Measurements from ENCODE around the gene PDS5A.
"Not testable (repeated sequence)": the region's sequence is repeated elsewhere in the genome, so short reads cannot be mapped to it uniquely, and the experiment has no call there.

Gene PDS5A

DNA sequence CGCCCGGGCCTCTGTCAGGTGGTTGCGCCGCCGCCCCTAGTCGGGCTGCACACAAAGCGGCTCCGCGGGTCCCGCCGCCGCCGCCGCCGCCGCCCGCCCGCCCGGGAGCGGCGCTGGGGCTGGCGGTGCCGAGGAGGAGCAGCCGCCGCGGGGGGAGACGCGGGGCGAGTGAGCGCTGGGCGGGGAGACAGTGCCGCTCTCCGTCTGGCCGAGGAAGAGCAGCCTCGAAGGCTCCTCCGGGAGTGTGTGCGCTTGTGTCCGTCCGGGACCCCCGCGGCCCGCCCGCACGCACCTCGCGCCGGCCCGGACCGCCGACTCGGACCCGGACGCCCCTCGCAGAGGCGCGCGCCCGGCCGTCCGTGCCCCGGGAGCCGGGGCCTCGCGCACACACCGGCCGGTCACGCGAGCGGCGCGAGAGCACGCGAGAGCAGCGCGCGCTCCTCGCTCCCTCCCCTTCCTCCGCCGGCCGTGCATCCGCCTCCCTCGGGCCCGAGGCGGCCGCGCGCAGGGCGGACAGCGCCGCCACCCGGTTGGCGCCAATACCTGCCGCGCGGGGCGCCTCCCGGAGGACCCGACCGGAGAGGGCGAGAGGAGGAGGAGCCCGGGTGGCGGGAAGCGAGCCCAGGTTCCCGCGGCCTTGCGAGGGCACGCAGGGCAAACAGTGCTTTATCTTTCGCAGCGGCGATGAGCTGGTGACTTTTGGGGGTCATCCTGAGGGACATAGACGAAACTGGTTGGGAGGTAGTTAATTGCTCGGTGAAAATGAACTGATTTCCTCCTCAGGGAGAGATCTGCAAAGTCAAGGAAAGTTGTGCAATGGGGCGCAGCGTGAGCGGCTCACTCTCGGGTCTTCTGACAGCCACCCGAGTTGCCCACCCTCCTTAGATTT, at the start of gene PDS5A:
TSS of gene PDS5A (minus strand) at position 423 of the 889 bp plus-strand sequence. CDS start 1,334 bp downstream, outside the sequence.
- peak; percentile 60 to 72 for DNase-seq

DNA sequence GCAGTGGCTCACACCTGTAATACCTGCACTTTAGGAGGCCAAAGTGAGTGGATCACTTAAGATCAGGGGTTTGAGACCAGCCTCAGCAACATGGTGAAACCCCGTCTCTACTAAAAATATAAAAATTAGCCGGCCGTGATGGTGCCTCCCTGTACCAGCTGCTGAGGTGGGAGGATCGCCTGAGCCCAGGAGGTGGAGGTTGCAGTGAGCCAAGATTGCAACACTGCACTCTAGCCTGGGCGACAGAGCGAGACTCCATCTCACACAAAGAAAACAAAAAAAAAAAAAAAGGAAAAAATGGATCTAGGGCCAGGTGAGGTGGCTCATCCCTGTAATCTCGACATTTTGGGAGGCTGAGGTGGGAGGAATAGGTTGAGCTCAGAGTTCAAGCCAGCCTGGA, 46.3 kb upstream of the PDS5A start:
- DNase-seq, result not testable (repeated sequence)

GRCh38 chr4:40021116-40021515, 43.4 kb upstream of the PDS5A start:
- DNase-seq, result not testable (repeated sequence)

GRCh38 chr4:40020221-40020620, 42.5 kb upstream of the PDS5A start:
- DNase-seq, result no peak

DNA sequence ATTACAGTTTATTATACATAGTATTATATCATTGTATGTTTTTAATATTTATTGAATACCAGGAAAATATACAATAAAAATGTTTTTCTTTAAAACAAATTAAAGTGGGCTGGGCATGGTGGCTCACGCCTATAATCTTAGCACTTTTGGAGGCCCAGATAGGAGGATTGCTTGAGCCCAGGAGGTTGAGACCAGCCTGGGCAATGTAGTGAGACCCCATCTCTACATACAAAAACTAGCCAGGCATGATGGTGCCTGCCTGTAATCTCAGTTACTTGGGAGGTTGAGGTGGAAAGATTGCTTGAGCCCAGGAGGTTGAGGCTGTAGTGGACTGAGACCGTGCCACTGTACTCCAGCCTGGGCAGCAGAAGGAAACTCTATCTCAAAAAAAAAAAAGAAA, 38.3 kb upstream of the PDS5A start:
- DNase-seq, result no peak

GRCh38 chr4:40003986-40004385, 26.3 kb upstream of the PDS5A start:
- no peak for DNase-seq

DNA sequence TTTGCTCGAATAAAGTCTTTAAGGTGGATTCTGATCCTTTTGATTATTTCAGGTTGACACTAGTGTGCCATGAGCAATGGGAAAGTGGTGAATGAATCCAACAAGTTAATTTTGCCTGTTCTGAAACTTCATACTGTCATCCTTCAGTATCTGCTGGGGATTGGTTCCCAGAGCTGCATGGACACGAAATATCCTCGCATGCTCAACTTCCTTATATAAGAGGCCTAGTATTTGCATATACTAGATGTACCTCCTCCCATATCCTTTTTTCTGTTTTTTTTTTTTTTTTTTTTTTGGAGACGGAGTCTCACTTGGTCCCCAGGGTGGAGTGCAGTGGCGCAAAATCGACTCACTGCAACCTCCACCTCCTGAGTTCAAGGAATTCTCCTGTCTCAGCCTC, 23.0 kb upstream of the PDS5A start:
- DNase-seq, result no peak

DNA sequence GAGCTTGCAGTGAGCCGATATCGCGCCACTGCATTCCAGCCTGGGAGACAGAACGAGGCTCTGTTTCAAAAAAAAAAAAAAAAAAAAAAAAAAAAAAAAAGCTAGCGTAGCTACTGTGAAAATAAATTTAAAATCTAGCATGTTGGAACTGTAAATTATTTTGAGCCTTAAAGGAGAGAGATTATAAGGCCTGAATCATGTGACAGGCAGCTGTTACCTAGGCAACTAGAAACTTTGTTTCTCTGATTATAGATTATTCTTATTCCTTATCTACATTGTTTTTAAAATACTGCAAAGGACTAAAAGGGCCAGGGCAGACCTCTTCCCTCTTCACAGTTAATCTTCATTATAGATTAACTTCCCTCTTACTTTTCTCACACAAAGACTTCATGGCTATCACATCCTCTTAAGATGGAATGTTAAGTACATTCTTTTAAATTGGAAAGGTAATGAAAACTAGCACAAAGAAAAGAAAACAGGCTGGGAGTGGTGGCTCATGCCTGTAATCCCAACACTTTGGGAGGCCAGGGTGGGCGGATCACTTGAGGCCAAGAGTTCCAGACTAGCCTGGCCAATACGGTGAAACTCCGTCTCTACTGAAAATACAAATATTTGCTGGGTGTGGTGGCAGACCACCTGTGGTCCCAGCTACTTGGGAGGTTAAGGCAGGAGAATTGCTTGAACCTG, 21.1 kb upstream of the PDS5A start:
- DNase-seq, result no peak

- no peak for DNase-seq
These were observed 19.1 kb upstream of the PDS5A start for GRCh38 chr4:39996811-39997210.

- no peak for DNase-seq
These were observed 16.7 kb upstream of the PDS5A start for GRCh38 chr4:39994406-39994805.

DNA sequence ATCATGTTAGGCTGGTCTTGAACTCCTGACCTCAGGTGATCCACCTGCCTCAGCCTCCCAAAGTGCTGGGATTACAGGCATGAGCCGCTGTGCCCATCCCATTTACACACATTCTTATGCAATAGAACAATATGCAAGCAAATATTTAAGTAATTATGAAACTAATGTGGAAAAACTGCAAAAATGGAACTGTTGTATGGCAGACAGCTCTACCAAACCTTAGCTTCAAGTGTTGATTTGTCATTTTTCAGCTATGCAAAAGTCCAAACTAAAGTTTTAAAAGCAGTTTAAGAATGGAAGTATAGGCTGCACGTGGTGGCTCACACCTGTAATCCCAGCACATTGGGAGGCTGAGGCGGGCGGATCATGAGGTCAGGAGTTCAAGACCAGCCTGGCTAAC, 11.7 kb upstream of the PDS5A start:
- not testable (repeated sequence) for DNase-seq

DNA sequence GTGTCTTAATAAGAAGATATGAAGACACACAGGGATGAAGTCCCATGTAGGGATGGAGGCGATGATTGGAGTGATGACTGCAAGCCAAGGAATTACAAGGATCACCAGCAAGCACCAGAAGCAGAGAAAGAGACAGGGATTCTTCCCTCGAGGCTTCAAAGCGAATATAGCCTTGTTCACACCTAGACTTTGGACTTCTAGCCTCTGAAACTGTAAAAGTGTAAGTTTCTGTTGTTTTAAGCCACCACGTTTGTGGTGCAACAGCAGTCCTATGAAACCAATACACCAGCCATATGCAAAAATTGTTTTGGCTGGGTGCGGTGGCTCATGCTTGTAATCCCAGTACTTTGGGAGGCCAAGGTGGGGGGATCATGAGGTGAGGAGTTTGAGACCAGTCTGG, 9.8 kb upstream of the PDS5A start:
- no peak for DNase-seq

- DNase-seq, result no peak
These were observed 1.2 kb upstream of the PDS5A start for GRCh38 chr4:39978904-39979303.

GRCh38 chr4:39978378-39978775, 666 bp upstream of the PDS5A start:
- no peak for DNase-seq

DNA sequence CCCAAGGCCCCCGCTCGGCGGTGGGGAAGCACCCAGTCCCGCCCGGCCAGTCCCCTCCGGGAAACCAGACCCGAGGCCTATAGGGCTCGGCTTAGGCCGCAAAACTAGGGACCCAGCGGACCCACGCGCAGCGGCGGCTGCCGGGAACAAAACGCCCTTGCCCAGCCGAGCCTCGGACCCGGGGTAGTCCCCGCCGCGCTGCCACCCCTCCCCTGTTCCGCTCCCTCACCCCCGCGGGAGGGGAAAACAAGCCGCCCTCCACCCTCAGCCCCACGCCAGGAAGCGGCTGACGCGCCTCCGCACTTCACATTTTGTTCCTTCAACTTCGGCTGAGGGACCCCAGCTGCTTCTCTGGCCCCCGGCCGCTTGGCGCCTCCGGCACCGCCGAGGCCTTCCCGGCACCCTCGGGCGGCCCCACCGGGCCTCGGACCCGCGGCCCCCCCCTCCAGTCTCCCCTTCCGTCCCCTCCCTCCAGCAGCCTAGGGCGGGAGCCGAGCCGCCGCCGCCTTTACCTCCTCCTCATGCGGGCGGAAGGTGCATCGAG, 694 bp downstream of the PDS5A start:
- DNase-seq, result peak in 1 of 2 experiments; percentile 0

DNA sequence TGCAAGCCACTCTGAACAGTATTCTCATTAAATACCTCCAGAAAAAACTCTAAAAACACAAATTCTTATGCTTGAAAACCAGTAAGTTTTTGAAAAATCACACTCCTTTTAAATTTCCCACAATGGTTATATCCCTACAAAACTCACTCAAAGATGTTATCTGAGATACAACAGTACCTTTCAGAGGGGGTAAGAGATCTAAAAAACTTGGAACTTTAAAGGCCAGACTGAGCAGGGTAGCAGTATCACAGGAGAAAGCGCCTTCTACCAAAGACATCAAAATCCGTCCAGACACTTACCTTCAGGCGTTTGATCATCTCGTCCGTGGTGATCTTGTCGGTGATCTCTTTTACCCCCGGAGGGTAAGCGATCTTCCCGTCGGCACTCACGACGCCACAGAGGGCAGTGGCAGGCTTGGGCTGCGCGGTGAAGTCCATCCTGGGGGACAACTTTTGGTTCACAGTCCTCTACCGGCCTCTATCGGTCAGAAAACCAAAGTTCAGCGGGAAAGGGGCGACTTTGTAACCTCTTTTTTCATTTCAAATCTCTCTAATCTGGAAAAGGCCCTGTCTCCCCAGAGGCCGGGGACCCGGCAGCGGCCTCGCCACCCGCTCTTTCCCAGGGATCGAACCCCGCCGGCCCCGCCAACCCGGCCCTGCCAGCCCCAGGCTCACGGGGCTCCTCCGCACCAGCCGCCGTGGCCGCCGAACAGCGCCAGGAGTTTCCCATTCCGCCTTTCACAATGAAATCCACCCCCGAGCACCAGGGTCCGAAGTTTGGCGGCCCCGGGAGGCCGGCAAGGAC, 1.4 kb downstream of the PDS5A start:
- DNase-seq, result peak; percentile 52 to 58

GRCh38 chr4:39975488-39976089, 2.1 kb downstream of the PDS5A start:
- DNase-seq, result no peak

GRCh38 chr4:39973052-39973451, 4.7 kb downstream of the PDS5A start:
- DNase-seq, result not testable (repeated sequence)

GRCh38 chr4:39970671-39971640, 6.8 kb downstream of the PDS5A start:
- no peak for DNase-seq

DNA sequence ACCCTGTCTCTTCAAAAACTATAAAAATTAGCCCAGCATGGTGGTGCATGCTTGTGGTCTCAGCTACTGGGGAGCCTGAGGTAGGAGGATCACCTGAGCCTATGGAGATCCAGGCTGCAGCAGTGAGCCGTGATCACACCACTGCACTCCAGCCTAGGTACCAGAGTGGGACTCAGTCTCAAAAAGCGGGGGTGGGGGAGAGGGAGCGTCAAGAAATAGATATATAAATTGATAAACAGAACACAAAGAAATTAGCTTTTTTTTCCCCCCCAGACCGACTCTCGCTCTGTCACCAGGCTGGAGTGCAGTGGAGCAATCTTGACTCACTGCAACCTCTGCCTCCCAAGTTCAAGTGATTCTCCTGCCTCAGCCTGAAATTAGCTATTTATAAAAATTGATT, 14.1 kb downstream of the PDS5A start:
- no peak for DNase-seq

DNA sequence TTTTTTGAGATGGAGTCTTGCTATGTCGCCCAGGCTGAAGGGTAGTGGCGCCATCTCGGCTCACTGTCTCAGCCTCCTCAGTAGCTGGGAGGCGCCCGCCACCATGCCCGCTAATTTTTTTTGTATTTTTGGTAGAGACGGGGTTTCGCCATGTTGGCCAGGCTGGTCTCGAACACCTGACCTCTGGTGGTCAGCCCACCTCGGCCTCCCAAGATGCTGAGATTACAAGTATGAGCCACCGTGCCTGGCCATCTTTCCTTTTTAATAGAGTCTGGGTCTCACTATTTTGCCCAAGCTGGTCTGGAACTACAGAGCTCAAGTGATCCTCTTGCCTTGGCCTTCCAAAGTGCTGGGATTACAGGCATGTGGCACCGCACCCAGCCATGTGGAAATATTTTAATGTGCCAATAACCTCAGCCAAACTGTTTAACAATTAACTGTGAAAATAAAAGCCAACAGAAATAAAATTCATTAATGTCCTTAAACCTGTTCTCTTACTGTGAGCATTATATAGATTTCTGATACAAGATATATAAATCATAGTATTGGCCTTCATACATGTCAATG, 16.3 kb downstream of the PDS5A start:
- no peak for DNase-seq
